Hematopoietic multipotent progenitor cell treated with erythropoietin and hydrocortisone succinate and interleukin-3 and kit ligand, for 8 days (in vitro differentiated cells): ENCODE measurements around the gene TLX2.
A peak's percentile ranks its signal among the peaks of the same experiment; 100 is the strongest.
"Not testable (repeated sequence)": the region's sequence is repeated elsewhere in the genome, so short reads cannot be mapped to it uniquely, and the experiment has no call there.

ENCODE experiments used
- DNase-seq: peaks from one replicate; pipeline ENCODE4 v3.0.0-alpha.2; 2015

The TLX2 gene

DNA sequence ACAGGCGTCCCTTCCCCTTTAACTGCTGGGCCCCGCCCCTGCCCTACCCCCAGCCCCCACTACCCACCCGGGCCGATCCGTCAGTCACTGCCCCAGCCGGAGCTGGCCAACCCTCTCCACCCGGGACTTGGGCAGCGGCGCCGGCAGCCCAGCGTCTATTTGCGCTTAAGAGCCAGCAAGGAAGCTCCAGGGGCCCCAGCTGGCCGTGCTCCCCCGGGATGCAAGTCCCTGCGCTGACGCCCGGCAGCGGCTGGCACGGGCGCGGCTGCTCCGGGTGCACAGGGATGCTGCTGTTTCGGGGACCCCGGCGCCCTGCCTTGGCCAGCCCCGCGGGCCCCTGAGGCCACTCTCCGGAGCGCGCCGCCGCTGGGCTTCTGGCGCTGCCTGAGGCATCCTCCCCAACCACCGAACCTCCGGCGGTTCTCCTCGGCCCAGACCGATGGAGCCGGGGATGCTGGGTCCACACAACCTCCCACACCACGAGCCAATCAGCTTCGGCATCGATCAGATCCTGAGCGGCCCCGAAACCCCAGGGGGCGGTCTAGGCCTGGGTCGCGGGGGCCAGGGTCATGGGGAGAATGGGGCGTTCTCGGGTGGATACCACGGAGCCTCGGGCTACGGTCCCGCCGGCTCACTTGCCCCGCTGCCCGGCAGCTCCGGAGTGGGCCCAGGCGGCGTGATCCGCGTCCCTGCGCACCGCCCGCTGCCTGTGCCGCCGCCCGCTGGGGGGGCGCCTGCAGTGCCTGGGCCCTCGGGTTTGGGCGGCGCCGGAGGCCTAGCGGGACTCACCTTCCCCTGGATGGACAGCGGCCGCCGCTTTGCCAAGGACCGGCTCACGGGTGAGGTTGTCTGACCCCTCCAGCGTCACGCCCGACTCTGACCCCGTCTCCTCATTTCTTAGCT is at the start of gene TLX2:
Gene TLX2, plus strand, starts transcription at position 83 of the 903 bp plus-strand sequence. Its CDS starts 357 bp downstream, at position 440.
- no peak for DNase-seq

- not testable (repeated sequence) for DNase-seq
Measured at GRCh38 chr2:74470742-74471141, 43.5 kb upstream of the TLX2 start.

- peak; percentile 34 for DNase-seq
Measured at GRCh38 chr2:74471332-74472065, 42.8 kb upstream of the TLX2 start.

DNA sequence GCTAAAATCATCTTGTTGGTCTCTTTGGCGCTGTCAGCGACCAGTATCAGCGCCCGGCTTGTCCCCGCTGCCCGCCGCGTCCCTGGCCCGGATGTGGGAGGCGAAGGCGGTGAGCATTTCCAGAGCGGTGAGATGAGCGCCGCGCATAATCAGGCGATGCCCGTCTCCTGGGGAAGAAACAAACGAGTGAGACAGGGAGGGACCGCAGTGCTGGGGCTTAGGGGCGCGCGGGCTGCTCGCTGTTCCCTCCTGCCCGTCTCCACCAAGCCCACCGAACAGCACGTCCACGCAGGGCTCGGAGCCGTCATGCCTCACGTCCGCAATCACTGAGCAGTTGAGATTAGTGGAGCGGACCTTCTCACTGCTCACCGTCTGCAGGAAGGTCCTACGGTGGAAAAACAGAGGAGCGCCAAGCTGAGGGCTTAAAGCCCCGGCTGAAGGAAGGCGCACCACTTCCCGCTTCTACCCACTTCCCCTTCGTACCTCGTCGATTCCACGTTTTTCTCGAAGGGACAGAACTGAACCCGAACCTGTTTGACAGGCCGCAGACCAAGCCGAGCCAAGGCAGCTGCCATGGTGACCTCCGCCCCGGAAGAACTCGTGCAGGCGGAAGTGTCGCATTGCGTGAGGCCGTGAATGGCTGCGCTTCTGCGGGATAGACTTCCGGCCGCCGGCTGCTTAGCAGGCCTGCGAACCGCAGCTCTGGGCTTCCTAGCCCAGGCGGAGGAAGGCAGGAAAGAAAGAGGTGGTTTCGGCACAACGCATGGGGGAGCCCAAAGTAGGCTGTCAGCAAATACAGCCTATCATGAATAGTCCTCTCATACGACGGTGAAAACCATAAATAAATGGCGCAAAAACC is 41.9 kb upstream of the TLX2 start, which contains the start of gene MRPL53:
Gene MRPL53, minus strand, starts transcription at position 595 of the 859 bp plus-strand sequence. Its CDS starts 20 bp downstream, at position 575.
- peak; percentile 94 for DNase-seq

- no peak for DNase-seq
Measured at GRCh38 chr2:74472945-74473258, 41.3 kb upstream of the TLX2 start.

DNA sequence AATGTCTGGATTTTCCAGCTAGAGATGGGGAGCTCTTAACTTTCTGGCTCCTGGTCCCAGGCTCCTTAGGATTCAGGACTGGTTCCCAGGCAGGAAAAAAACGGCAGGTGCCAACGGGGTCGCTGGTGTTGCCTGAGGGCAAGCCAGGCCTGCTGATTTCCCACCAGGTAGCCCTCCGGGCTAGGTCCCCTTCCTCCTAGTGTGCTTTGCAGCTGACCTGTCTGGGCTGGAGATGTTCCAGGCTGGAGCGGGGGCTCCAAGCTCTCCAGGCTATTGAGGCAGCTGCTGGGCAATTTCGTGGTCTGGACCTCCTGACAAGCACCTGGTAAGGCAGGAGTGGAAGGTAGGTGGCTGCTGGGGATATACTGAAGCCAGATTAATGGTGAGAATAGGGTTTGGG is 39.8 kb upstream of the TLX2 start:
- DNase-seq, result no peak

GRCh38 chr2:74474899-74475298 is 39.4 kb upstream of the TLX2 start:
- DNase-seq, result no peak

DNA sequence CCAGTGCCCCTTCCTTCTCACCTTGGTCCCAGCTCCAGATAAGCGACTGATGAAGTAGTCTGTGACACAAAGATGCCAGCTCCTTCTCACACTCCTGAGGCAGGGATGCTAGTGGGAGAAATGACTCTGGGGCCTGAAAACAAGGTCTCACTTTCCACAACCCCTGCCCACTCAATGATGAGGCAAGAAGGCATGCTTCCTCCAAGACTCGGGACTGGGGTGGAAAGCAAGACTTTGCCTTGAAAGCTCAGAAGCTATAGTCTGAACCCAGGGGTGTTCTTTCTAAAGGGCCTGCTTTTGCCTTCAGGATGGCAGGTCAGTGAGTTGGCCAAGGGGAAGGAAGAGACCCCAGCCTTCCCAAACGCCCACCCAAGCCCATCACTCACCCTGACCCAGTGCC is 32.8 kb upstream of the TLX2 start:
- no peak for DNase-seq

DNA sequence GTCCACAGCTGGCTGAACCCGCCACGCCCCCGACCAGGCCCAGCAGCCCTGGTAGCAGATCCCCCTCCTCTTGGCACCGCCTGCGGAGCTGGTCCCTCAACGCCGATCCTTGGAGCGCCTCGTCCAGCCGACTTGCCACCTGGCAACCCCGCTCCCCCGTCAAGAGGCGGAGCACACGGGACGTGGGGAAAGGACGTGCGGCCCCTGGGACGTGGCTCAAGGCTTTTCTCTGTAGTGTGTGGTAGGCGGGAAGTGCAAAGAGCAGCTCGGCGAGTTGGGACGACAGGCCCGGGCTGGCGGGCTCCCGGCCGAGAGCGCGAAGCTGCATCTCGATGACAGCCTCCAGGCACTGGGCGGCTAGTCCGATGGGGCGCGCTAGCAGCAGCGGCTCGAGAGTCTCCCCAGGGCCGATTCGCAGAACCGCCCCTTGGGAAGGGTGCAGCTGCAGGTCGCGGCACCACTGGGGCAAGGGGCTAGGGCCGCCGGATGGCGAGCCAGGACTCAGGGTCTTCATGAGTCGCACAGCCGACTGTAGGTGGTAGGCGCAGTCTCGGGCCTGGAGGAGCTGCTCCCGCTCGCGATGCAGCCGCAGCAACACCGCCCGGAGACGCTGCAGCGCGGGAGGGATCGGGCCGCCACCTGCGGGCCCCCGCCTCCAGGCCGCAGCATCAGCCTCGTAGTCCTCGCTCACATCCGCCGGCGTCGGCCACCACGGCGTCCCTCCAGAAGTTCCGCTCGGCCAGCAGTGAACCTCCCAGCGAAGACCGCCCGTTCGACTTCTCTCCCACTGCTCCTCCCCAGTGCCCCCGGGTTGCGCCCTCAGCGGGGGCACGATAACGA is 32.1 kb upstream of the TLX2 start:
- peak; percentile 35 for DNase-seq

DNA sequence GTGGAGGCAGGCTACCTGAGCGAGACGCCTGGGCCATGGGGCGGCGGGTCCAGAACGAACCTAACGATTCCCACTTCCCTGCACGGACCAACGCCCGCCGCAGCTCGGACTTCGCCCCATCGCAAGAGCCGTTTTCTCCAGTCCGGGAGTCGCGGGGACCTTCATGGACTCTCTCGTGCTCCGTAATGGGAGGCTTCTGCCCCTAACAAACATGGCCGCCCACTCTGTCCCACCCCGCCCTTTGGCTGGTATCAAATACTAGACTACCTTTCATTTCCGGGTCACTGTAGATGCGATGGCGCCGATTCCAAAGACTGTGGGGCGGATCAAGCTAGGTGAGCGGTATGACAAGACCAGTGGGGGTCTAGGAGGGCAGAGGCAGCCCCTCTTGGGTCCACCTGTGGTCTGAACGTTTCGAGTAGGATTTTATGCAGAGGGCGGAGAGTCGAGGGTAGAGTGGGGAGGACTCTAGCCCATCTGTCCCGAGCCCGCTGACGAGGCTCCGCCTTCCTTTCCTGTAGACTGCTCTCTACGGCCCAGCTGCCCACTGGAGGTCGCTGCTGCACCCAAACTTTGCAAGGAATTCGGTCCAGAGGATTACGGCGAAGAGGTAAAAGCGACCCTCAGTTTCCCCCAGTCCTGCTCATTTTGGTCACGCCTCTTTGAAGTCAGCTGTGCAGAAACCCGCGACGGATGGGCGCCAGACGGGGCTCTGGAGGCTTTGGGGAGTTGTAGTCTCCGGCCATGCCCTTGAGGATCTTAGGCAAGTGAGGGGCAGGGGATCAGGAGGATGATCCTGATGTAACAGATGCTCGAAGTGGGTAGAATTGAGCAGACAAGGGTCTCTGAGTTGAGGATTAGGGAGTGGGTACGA is 31.2 kb upstream of the TLX2 start, which contains the start of the genes CCDC142 and TTC31:
Gene CCDC142, minus strand, starts transcription at position 198 of the 874 bp plus-strand sequence. Its CDS starts 161 bp downstream, at position 37.
Gene TTC31, plus strand, starts transcription at position 281 of the 874 bp plus-strand sequence. Its CDS starts 15 bp downstream, at position 296.
- peak; percentile 97 for DNase-seq

- DNase-seq, result not testable (repeated sequence)
Measured at GRCh38 chr2:74483675-74484164, 30.5 kb upstream of the TLX2 start.

DNA sequence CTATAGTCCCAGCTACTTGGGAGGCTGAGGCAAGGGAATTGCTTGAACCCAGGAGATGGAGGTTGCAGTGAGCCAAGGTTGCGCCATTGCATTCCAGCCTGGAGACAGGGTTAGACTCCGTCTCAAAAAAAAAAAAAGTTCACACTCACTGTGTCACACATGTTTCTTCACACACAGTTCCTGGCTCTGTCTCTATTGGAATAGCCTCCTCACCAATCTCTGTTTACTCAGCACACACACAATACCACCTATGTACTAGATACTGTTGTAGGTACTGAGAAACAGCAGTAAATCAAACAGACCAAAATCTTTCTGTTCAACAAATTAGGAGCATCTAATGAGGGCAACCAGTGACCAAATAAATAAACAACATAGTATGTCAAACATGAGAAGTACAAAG is 28.1 kb upstream of the TLX2 start:
- no peak for DNase-seq

- DNase-seq, result no peak
Measured at GRCh38 chr2:74488643-74489481, 25.4 kb upstream of the TLX2 start.

DNA sequence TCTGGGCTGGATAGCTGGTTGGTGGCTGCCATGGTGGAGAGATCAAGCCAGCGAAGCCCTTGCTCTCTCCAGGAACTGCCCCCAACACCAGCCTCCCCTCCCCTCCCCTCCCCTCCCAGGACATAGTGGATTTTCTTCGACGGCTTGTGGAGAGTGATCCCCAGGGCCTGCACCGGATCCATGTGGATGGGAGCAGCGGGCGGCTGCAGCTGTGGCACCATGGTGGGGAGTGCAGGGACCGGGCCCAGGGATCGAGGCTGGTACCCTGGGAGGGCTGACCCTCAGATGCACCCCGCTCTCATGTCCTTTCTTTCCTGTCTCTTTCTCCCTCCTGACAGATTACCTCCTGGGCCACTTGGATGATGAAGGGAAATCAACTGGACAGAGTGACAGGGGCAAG is 24.3 kb upstream of the TLX2 start:
- DNase-seq, result no peak

DNA sequence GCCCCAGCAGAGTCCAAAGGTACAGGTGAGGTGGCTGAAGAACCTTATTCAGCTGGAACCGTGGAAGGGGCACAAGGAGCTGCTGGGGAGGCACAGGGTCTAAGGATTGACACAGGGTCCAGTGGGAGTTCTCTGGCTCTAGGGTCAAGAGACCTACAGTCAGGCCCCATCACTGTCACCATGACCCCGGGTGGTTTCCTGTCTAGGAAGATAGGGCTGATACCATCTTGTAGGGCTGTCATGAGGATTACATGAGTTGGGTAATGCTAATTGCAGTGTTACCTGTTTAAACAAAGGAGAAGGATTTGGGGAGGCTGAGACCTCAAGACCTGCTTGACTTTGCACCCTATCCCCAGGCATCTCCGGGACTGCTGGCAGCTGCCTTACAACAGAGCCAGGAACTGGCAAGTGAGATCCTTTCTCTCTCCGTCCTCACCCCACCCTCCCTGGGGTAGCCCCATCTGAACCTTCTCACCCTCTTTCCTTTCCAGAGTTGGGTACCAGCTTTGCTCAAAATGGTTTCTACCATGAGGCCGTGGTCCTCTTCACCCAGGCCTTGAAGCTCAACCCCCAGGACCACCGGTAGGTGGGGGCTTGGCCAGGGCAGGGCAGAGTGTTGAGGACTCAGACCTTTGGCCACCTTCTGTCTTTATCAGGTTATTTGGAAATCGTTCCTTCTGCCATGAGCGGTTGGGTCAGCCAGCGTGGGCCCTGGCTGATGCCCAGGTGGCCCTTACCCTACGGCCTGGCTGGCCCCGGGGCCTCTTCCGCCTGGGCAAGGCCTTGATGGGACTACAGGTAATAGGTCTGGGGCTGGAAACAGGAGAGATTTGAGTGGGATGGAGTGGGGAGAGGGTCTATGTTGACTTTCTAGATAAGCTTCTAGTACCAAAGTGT is 22.4 kb upstream of the TLX2 start:
- no peak for DNase-seq

DNA sequence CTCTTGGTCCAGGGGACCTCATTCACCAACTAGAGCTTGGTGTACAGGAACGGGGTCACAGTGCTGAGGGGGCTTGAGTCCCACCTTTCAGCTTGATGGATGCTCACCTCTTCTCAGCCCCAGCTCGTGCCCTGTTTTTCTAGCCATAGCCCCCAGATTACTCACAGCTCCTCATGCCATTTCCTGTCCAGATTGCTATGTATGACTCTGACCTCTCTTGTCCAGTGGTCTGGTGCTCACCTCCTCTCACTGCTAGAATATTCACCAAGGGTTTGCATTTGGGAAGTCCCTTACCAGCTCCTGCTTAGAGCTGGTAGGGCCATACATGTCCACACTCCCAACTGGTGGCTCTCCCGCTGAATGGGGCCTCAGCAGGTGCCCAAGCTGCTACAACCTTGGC is 20.7 kb upstream of the TLX2 start:
- DNase-seq, result no peak

GRCh38 chr2:74495440-74495839 is 18.8 kb upstream of the TLX2 start:
- DNase-seq, result no peak

- DNase-seq, result no peak
Measured at GRCh38 chr2:74496997-74497776, 17.1 kb upstream of the TLX2 start.
